GM12878 (cell line): Measurements from ENCODE around the gene SLC9A8. TPM values are rescaled to one million over a fixed set of nuclear protein-coding genes. Genes with fewer than 3 reads are reported as not detected.

ENCODE experiments used
- ATAC-seq: fragments of 200-7000 bp; cut with Tn5 transposase; 3 replicates; pipeline ENCODE4 v1.9.1; 2020; ENCODE audit warnings: mild to moderate bottlenecking, moderate library complexity
- BruUV-seq: library from RNA; stranded (reverse); fragments of 400-500 nt; replicated peaks from 2 replicates; lab custom pipeline; 2021; lab: Mats Ljungman, UMichigan
- CTCF ChIA-PET: fragments of 300-600 bp; sonication (Branson Sonifier 250); formaldehyde crosslinking; extraction: SDS; loops from one replicate; lab custom pipeline; 2021; ENCODE audit warnings: inconsistent platforms; lab: Yijun Ruan, JAX
- POLR2A ChIA-PET: fragments of 350-600 bp; formaldehyde crosslinking; extraction: SDS; loops from one replicate; lab custom pipeline; 2021; ENCODE audit warnings: inconsistent platforms; lab: Charles Lee
- RAD21 ChIA-PET: fragments of 300-600 bp; sonication (Branson Sonifier 250); formaldehyde crosslinking; loops from one replicate; lab custom pipeline; 2023; ENCODE audit warnings: antibody characterized with exemption; ENCODE audit not compliant: unreplicated experiment; lab: Charles Lee
- SMC1A ChIA-PET: fragments of 300-600 bp; sonication (Branson Sonifier 250); formaldehyde crosslinking; loops from one replicate; lab custom pipeline; 2023; ENCODE audit not compliant: unreplicated experiment, uncharacterized antibody; lab: Charles Lee
- DNase-seq: peaks from one replicate; pipeline ENCODE4 v3.0.0-alpha.2; 2011; ENCODE audit warnings: low read depth, low spot score
- FAIRE-seq: peaks from 3 replicates; lab custom pipeline; 2011; peaks lifted over from hg19 to GRCh38; lab: Jason Lieb, UNC
- H2AFZ ChIP-seq: 2 replicates; pipeline ENCODE4 v1.6.0; 2011; ENCODE audit warnings: low read depth, low read length, control low read depth; ENCODE audit not compliant: control insufficient read depth
- H3K27ac ChIP-seq: 2 replicates; pipeline ENCODE4 v1.5.1; 2011; ENCODE audit warnings: control low read depth; ENCODE audit not compliant: control insufficient read depth, insufficient read depth
- H3K27me3 ChIP-seq, 2 experiments: replicated peaks in 1 of 2; 2 replicates each; pipeline versions ENCODE4 v1.6.0 to v1.6.1; 2011; ENCODE audit warnings: low read length in 1 of 2; ENCODE audit not compliant: control insufficient read depth in 2 of 2, insufficient read depth in 2 of 2
- H3K36me3 ChIP-seq, 2 experiments: 2 replicates each; pipeline ENCODE4 v1.5.1; 2011; ENCODE audit warnings: low read length in 1 of 2; ENCODE audit not compliant: control insufficient read depth in 2 of 2, insufficient read depth in 2 of 2
- H3K4me1 ChIP-seq: 2 replicates; pipeline ENCODE4 v1.6.1; 2011; ENCODE audit warnings: mild to moderate bottlenecking, low read length, moderate library complexity, mixed read lengths; ENCODE audit not compliant: control insufficient read depth, insufficient read depth
- H3K4me2 ChIP-seq: 2 replicates; pipeline ENCODE4 v1.6.0; 2011; ENCODE audit warnings: control low read depth; ENCODE audit not compliant: control insufficient read depth, insufficient read depth
- H3K4me3 ChIP-seq: fragments of 200-600 bp; sonication (generic); 2 replicates; pipeline ENCODE4 v1.5.1; 2016
- H3K79me2 ChIP-seq: 2 replicates; pipeline ENCODE4 v1.6.0; 2011; ENCODE audit warnings: low read length; ENCODE audit not compliant: control insufficient read depth, insufficient read depth
- H3K9ac ChIP-seq: 2 replicates; pipeline ENCODE4 v1.8.0; 2011; ENCODE audit warnings: low read length, control low read depth, mixed read lengths; ENCODE audit not compliant: control insufficient read depth, insufficient read depth
- H3K9me3 ChIP-seq: replicated peaks from 3 replicates; pipeline ENCODE4 v1.5.1; 2011; ENCODE audit warnings: mild to moderate bottlenecking, low read length; ENCODE audit not compliant: control insufficient read depth, insufficient read depth
- H4K20me1 ChIP-seq: 2 replicates; pipeline ENCODE4 v1.6.0; 2011; ENCODE audit not compliant: control insufficient read depth, insufficient read depth
- CEBPB ChIP-seq, 2 experiments: fragments of 150-350 bp in 1 of 2; IDR thresholded peaks; 2 replicates each; pipeline ENCODE4 v1.6.1; 2012 to 2014; ENCODE audit warnings: low read depth in 2 of 2, low read length in 2 of 2, borderline replicate concordance in 1 of 2, inconsistent platforms in 1 of 2
- ETV6 ChIP-seq, 2 experiments: fragments of 450-650 bp in 1 of 2; IDR thresholded peaks in 1 of 2; conservative IDR thresholded peaks in 1 of 2; 2 replicates each; pipeline ENCODE4 v1.6.1; 2014; ENCODE audit warnings: antibody characterized with exemption in 1 of 2, borderline replicate concordance in 1 of 2, low read depth in 1 of 2, mild to moderate bottlenecking in 1 of 2, moderate library complexity in 1 of 2
- JUNB ChIP-seq: IDR thresholded peaks from 2 replicates; pipeline ENCODE4 v1.6.1; 2016; ENCODE audit warnings: antibody characterized with exemption, mild to moderate bottlenecking
- RFX5 ChIP-seq: IDR thresholded peaks from 2 replicates; pipeline ENCODE4 v1.6.1; 2011; ENCODE audit warnings: low read depth, low read length, improper control_type of control experiment
- WRNIP1 ChIP-seq: IDR thresholded peaks from 2 replicates; pipeline ENCODE4 v1.6.1; 2011; ENCODE audit warnings: low read depth, low read length, improper control_type of control experiment, borderline replicate concordance
- WGBS: methylation state at CpG from one replicate; pipeline ENCODE4 v1.1.6; 2016; ENCODE audit warnings: low lambda C conversion rate; ENCODE audit not compliant: insufficient replicate concordance, insufficient coverage; ENCODE audit errors: missing lambda C conversion rate; 5-methylcytosine and 5-hydroxymethylcytosine counted together
- in situ Hi-C: fragments of 300-500 bp; cut with MboI; formaldehyde crosslinking; loops from 9 replicates; pipeline ENCODE4 v1.14.3; 2018; ENCODE audit warnings: mixed read lengths
- intact Hi-C: fragments of 100-400 bp; cut with micrococcal nuclease; formaldehyde crosslinking; loops from one replicate; pipeline ENCODE4 v1.14.2; 2022; ENCODE audit not compliant: unreplicated experiment
- polyA plus RNA-seq, 11 experiments: library from polyadenylated mRNA; depleted of rRNA in 4 of 11; unstranded in 6 of 11; stranded (reverse) in 5 of 11; fragments of >200 nt; fragmentation: Nextera tagmentation in 4 of 11; fragmentation: Illumina TruSeq in 1 of 11; extraction: Ambion mirVana in 4 of 11; extraction: Trizol in 1 of 11; gene quantifications; 1 replicate in 1 of 11; 2 replicates in 10 of 11; pipeline versions ENCODE4 v1.2.1 to v1.2.3, GENCODE V29; 2011 to 2016; ENCODE audit warnings: inconsistent platforms in 2 of 11, missing spikeins in 2 of 11, low read depth in 1 of 11
- total RNA-seq, 4 experiments: library from RNA; depleted of rRNA in 3 of 4; stranded (reverse); fragments of >200 nt in 3 of 4; fragmentation: Illumina TruSeq in 1 of 4; extraction: Trizol in 1 of 4; gene quantifications; 2 replicates each; pipeline versions ENCODE4 v1.2.1 to v1.2.3, GENCODE V29; 2013 to 2021

Gene SLC9A8
- total and polyA plus RNA-seq, 10 of the 15 experiments (the other 5 are each of a cell fraction or from before 2014, with no cell fraction given): 0.40 to 15.5 (median 6.5) TPM

DNA sequence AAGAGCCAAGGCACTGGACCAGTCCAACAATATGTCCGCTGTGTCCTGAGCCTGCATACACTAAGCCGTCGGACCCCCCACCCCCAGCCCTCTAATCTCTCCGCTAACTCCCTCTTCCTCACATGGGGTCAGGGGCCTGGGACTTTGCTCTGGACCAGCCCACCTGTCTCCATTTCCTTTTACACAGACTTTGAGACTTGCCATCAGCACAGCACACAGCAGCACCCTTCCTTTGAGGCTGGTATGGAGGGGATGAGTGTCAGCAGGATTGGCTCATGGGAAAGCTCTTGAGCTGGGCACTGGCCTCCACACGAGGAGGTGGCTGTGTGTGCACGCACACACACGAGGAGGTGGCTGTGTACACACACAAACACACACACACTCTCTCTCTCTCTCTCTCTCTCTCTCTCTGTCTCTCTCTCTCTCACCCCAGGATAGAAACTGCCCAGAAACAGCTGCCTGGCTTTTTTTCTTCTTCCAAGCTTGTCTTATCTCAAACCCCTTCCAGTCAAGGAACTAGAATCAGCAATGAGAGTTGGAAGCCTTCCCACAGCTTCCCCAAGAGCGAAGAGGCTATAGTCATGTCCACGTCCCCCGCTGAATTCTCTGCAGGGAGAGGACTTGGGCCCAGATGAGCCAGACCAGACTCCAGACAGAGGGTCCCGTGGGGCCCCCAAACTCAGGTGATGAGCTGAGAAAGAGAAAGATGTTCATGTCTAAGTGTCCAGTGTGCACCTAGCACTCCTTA lies 18.6 kb downstream of the SLC9A8 start:
- no peak for DNase-seq
- Histone ChIP-seq H3K4me1 (peaks cover 17% of the 10 kb centered on the region), H3K79me2 (no peaks in the 10 kb centered on the region), H3K4me2 (no peak overlapping the region), H4K20me1 (no peaks in the 10 kb centered on the region), H3K36me3 (peaks cover 7 to 9% of the 10 kb centered on the region in 2 experiments), H3K4me3 (no peak overlapping the region), H3K9ac (no peak overlapping the region), H2AFZ (no peak overlapping the region), H3K27me3 (no peaks in the 10 kb centered on the region), H3K27ac (no peak overlapping the region), H3K9me3 (no peaks in the 10 kb centered on the region)
- RAD21 ChIA-PET: interaction anchor here (1.3 kb wide), 1 partner anchor 29 kb away, joined by 4 read pairs; no protein-coding TSS in a partner anchor
- 93% methylated on average over 11 of the region's 11 CpGs for WGBS
- BruUV-seq: no TSS peak
- TF ChIP-seq JUNB (no peak), WRNIP1 (no peak), ETV6 (conservative IDR thresholded peaks at IDR 0.05 in 1 of 2, IDR thresholded peaks at IDR 0.05 in 1 of 2; ENCODE audit: borderline replicate concordance in 1 of 2, low read depth in 1 of 2) (no peak), RFX5 (no peak), CEBPB (IDR thresholded peaks at IDR 0.05; ENCODE audit: borderline replicate concordance in 1 of 2, low read depth in 2 of 2, low read length in 2 of 2) (no peak)
- intact Hi-C loops (no loop called here), in situ Hi-C loops (no loop called here)
- ATAC-seq: no peak
- POLR2A ChIA-PET: interaction anchor here (0.6 to 1.2 kb wide), 2 partner anchors 16 to 156 kb away, joined by 3 read pairs; no protein-coding TSS in a partner anchor
- SMC1A ChIA-PET: interaction anchor here (1.0 to 3.2 kb wide), 2 partner anchors 8 to 172 kb away, joined by 3 to 12 read pairs; no protein-coding TSS in a partner anchor
- CTCF ChIA-PET: interaction anchor here (0.6 to 5.0 kb wide), 2 partner anchors 15 to 224 kb away, joined by 3 to 22 read pairs; no protein-coding TSS in a partner anchor
- no peak for FAIRE-seq
